GM12878 (cell line): ENCODE measurements around the gene PID1.

Source experiments
- RCOR1 ChIP-seq: conservative IDR thresholded peaks from 2 replicates; pipeline ENCODE4 v1.6.1; 2012; ENCODE audit warnings: low read depth, low read length, improper control_type of control experiment
- YY1 ChIP-seq: IDR thresholded peaks from 2 replicates; pipeline ENCODE4 v1.6.1; 2011; ENCODE audit warnings: low read depth, mild to moderate bottlenecking, low read length
- TF ChIP-seq, protein P1 (sequence below): IDR thresholded peaks from 2 replicates; pipeline ENCODE4 v1.6.1; 2012; ENCODE audit warnings: low read depth, low read length, improper control_type of control experiment

- no peak for TF ChIP-seq RCOR1
- TF ChIP-seq YY1: no peak
- TF ChIP-seq, protein P1, sequence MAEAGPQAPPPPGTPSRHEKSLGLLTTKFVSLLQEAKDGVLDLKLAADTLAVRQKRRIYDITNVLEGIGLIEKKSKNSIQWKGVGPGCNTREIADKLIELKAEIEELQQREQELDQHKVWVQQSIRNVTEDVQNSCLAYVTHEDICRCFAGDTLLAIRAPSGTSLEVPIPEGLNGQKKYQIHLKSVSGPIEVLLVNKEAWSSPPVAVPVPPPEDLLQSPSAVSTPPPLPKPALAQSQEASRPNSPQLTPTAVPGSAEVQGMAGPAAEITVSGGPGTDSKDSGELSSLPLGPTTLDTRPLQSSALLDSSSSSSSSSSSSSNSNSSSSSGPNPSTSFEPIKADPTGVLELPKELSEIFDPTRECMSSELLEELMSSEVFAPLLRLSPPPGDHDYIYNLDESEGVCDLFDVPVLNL: no peak
Observed at GRCh38 chr2:229226382-229226781, 44.7 kb downstream of the PID1 start.
